Stimulated activated naive CD8-positive, alpha-beta T cell treated with anti-CD3 and anti-CD28 coated beads, Interleukin-15, Interleukin-2, amounts not matched to agents 100 ng/mL and 50 ng/mL, for 24 hours (primary cell): ENCODE data around the gene CCNB1.
A peak's percentile ranks its signal among the peaks of the same experiment; 100 is the strongest.
"Not testable (repeated sequence)": the region's sequence is repeated elsewhere in the genome, so short reads cannot be mapped to it uniquely, and the experiment has no call there.

Source experiments
- H3K27ac Mint-ChIP-seq: one replicate; pipeline ENCODE4 v1.8.0; 2021; ENCODE audit warnings: mild to moderate bottlenecking, mixed read lengths
- H3K27me3 Mint-ChIP-seq: one replicate; pipeline ENCODE4 v1.8.0; 2021; ENCODE audit warnings: mixed read lengths
- H3K36me3 Mint-ChIP-seq: one replicate; pipeline ENCODE4 v1.8.0; 2021; ENCODE audit warnings: low read depth, mixed read lengths
- H3K4me1 Mint-ChIP-seq: one replicate; pipeline ENCODE4 v1.8.0; 2021; ENCODE audit warnings: low read depth, mixed read lengths
- H3K4me3 Mint-ChIP-seq: one replicate; pipeline ENCODE4 v1.8.0; 2021; ENCODE audit warnings: mild to moderate bottlenecking, mixed read lengths
- H3K9me3 Mint-ChIP-seq: one replicate; pipeline ENCODE4 v1.8.0; 2021; ENCODE audit warnings: mixed read lengths

CCNB1 gene

DNA sequence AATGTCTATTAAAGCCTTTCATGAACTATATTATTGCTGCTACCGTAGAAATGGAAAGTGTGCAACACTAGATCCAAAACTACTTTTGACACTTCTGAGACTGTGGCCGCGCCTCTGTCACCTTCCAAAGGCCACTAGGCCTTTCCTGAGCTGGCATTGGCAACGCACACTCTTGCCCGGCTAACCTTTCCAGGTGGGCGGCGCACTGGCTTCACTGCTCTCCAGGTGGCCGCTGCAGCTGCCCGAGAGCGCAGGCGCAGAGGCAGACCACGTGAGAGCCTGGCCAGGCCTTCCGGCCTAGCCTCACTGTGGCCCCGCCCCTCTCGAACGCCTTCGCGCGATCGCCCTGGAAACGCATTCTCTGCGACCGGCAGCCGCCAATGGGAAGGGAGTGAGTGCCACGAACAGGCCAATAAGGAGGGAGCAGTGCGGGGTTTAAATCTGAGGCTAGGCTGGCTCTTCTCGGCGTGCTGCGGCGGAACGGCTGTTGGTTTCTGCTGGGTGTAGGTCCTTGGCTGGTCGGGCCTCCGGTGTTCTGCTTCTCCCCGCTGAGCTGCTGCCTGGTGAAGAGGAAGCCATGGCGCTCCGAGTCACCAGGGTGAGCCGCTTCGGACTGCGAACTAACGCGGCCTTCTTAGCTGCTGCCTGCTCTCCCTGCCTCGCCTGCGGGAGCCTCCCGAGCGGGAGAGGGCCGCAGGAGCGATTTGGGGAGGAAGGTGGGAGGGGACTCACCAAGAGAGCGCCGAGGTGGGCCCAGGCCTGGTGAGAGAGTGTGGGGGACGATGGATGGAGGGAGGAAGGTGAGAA, at the start of gene CCNB1:
TSS of gene CCNB1 (plus strand) at position 465 of the 807 bp plus-strand sequence. CDS start at position 578, 113 bp downstream.
- peaks cover 36% of the 10 kb centered on the region for H3K4me1 Mint-ChIP-seq
- H3K9me3 Mint-ChIP-seq: no peaks in the 10 kb centered on the region
- H3K36me3 Mint-ChIP-seq: peaks cover 45% of the 10 kb centered on the region
- no peaks in the 10 kb centered on the region for H3K27me3 Mint-ChIP-seq
- H3K27ac Mint-ChIP-seq: peak within 1 kb of the TSS; percentile 82
- peak within 1 kb of the TSS; percentile 93 for H3K4me3 Mint-ChIP-seq

DNA sequence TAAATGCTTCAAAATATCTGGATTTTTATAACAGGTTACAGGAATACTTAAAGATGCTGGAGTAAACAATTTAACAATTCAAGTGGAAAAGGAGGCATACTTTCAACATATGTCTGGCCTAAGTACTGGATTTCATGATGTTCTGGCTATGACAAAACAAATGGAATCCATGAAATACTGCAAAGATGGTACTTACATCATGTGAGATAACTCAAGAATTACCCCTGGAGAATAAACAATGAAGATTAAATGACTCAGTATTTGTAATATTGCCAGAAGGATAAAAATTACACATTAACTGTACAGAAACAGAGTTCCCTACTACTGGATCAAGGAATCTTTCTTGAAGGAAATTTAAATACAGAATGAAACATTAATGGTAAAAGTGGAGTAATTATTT, 37.5 kb upstream of the CCNB1 start:
- Mint-ChIP-seq H3K9me3 (no peaks in the 10 kb centered on the region), H3K27ac (no peak overlapping the region), H3K36me3 (peaks cover 49% of the 10 kb centered on the region), H3K4me1 (no peaks in the 10 kb centered on the region), H3K27me3 (no peaks in the 10 kb centered on the region), H3K4me3 (no peak overlapping the region)

- H3K4me3 Mint-ChIP-seq: no peak overlapping the region
- H3K36me3 Mint-ChIP-seq: peaks cover 44% of the 10 kb centered on the region
- H3K27ac Mint-ChIP-seq: no peak overlapping the region
- no peaks in the 10 kb centered on the region for H3K27me3 Mint-ChIP-seq
- no peaks in the 10 kb centered on the region for H3K9me3 Mint-ChIP-seq
- no peaks in the 10 kb centered on the region for H3K4me1 Mint-ChIP-seq
These were observed 36.7 kb upstream of the CCNB1 start for GRCh38 chr5:69130241-69130640.

- no peaks in the 10 kb centered on the region for H3K27me3 Mint-ChIP-seq
- H3K36me3 Mint-ChIP-seq: peaks cover 38% of the 10 kb centered on the region
- H3K27ac Mint-ChIP-seq: no peak overlapping the region
- no peaks in the 10 kb centered on the region for H3K9me3 Mint-ChIP-seq
- H3K4me3 Mint-ChIP-seq: no peak overlapping the region
- H3K4me1 Mint-ChIP-seq: no peaks in the 10 kb centered on the region
These were observed 35.6 kb upstream of the CCNB1 start for GRCh38 chr5:69131304-69131703.

- Mint-ChIP-seq H3K9me3 (peaks cover 3% of the 10 kb centered on the region), H3K27me3 (no peaks in the 10 kb centered on the region), H3K4me3 (no peak overlapping the region), H3K36me3 (peaks cover 23% of the 10 kb centered on the region), H3K27ac (no peak overlapping the region), H3K4me1 (no peaks in the 10 kb centered on the region)
These were observed 32.8 kb upstream of the CCNB1 start for GRCh38 chr5:69134126-69134525.

DNA sequence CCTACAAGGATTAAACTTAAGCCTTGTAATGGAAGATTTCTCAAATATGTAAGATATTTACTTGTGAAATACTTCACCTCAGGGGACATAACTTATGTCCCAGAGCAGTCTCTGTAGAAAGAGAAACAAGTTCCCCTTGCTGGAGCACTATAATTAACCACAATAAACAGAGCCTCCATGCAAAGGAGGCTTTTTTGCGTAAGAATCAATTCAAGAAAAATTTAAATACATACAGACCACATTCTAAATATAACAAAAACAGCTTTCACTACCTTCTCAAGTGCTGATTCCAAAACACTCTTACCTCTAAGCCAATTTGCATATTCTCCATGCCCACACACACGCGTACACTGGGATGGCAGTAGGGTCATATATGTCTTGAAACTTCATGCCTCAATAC, 30.7 kb upstream of the CCNB1 start:
- Mint-ChIP-seq H3K27ac (no peak overlapping the region), H3K27me3 (no peaks in the 10 kb centered on the region), H3K9me3 (peaks cover 7% of the 10 kb centered on the region), H3K36me3 (peaks cover 10% of the 10 kb centered on the region), H3K4me3 (no peak overlapping the region), H3K4me1 (no peaks in the 10 kb centered on the region)

- not testable (repeated sequence) for H3K9me3 Mint-ChIP-seq, H3K27me3 Mint-ChIP-seq, H3K27ac Mint-ChIP-seq, H3K4me3 Mint-ChIP-seq, H3K36me3 Mint-ChIP-seq, H3K4me1 Mint-ChIP-seq
These were observed 29.7 kb upstream of the CCNB1 start for GRCh38 chr5:69137208-69137607.

GRCh38 chr5:69137807-69138206, 29.1 kb upstream of the CCNB1 start:
- Mint-ChIP-seq H3K27ac (no peak overlapping the region), H3K4me3 (no peak overlapping the region), H3K27me3 (no peaks in the 10 kb centered on the region), H3K36me3 (peaks cover 10% of the 10 kb centered on the region), H3K9me3 (peaks cover 7% of the 10 kb centered on the region), H3K4me1 (no peaks in the 10 kb centered on the region)

DNA sequence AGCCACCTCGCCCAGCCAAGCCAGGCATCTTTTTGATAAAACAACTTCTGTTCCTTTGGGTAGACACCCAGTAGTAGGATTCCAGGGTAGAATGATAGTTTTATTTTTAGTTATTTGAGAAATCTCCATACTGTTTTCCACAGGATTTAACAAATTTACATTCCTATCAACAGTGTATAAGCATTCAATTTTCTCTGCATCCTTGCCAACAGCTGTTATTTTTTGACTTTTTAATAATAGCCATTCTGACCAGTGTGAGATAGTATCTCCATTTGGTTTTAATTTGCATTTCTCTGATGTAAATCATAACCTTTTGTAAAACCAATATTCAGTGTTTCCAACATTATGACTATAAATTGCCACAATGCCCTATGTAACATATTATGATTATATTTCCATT, 28.2 kb upstream of the CCNB1 start:
- peaks cover 5% of the 10 kb centered on the region for H3K36me3 Mint-ChIP-seq
- no peak overlapping the region for H3K4me3 Mint-ChIP-seq
- no peaks in the 10 kb centered on the region for H3K4me1 Mint-ChIP-seq
- peaks cover 7% of the 10 kb centered on the region for H3K9me3 Mint-ChIP-seq
- no peak overlapping the region for H3K27ac Mint-ChIP-seq
- H3K27me3 Mint-ChIP-seq: no peaks in the 10 kb centered on the region

- H3K27me3 Mint-ChIP-seq, H3K9me3 Mint-ChIP-seq, H3K36me3 Mint-ChIP-seq, H3K4me1 Mint-ChIP-seq, H3K4me3 Mint-ChIP-seq, H3K27ac Mint-ChIP-seq: not testable (repeated sequence)
These were observed 26.7 kb upstream of the CCNB1 start for GRCh38 chr5:69140239-69140638.

DNA sequence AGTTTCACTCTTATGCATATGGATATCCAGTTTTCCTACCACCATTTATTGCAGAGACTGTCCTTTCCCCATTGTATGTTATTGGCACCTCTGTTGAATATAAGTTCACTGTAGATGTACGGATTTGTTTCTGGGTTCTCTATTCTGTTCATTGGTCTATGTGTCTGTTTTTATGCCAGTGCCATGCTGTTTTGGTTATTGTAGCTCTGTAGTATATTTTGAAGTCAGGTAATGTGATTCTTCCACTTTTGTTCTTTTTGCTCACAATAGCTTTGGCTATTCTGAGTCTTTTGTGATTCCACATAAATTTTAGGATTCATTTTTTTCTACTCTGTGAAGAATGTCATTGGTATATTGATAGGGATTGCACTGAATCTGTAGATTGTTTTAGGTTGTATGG, 26.1 kb upstream of the CCNB1 start:
- Mint-ChIP-seq H3K27me3 (no peaks in the 10 kb centered on the region), H3K27ac (no peak overlapping the region), H3K4me1 (no peaks in the 10 kb centered on the region), H3K36me3 (no peaks in the 10 kb centered on the region), H3K4me3 (no peak overlapping the region), H3K9me3 (peaks cover 7% of the 10 kb centered on the region)

GRCh38 chr5:69148576-69148975, 18.4 kb upstream of the CCNB1 start:
- H3K27ac Mint-ChIP-seq, H3K4me1 Mint-ChIP-seq, H3K9me3 Mint-ChIP-seq, H3K4me3 Mint-ChIP-seq, H3K36me3 Mint-ChIP-seq, H3K27me3 Mint-ChIP-seq: not testable (repeated sequence)

GRCh38 chr5:69148981-69149675, 17.8 kb upstream of the CCNB1 start:
- Mint-ChIP-seq H3K36me3 (peaks cover 3% of the 10 kb centered on the region), H3K4me3 (no peak overlapping the region), H3K9me3 (no peaks in the 10 kb centered on the region), H3K27me3 (no peaks in the 10 kb centered on the region), H3K4me1 (no peaks in the 10 kb centered on the region), H3K27ac (no peak overlapping the region)

DNA sequence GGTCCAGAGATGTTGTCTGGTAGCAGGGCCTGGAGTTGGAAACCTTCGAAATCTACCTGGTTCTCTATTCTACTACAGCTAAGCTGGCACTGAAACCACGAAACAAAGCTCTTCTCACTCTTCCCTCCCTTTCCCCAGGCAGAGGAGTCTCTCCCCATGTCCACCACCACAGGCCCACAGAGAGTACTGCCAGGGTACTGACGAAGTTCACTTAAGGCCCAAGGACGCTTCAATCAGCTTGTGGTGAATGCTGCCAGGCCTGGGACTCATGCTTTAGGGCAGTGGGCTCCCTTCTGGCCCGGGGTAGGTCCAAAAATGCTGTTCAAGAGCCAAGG, 17.3 kb upstream of the CCNB1 start:
- no peak overlapping the region for H3K27ac Mint-ChIP-seq
- H3K4me3 Mint-ChIP-seq: no peak overlapping the region
- H3K27me3 Mint-ChIP-seq: no peaks in the 10 kb centered on the region
- H3K36me3 Mint-ChIP-seq: peaks cover 3% of the 10 kb centered on the region
- no peaks in the 10 kb centered on the region for H3K4me1 Mint-ChIP-seq
- no peaks in the 10 kb centered on the region for H3K9me3 Mint-ChIP-seq

DNA sequence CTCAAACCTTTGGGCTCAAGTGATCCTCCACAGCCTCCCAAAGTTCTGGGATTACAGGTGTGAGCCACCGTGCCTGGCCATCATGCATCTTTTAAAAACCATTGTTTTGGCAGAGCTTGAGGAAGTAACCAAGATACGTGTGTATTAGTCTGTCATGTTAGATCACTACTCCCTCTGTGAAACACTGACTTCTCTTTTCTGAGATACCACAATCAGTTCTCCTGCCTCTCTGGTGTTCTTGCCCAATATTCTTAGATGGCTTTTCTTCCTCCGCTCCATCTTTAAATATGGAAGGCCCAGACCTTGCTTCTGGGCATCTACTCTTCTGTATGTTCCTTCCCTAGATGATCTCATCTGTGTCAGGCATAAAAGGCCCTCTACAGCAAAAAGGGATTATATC, 14.2 kb upstream of the CCNB1 start:
- no peak overlapping the region for H3K4me3 Mint-ChIP-seq
- no peaks in the 10 kb centered on the region for H3K9me3 Mint-ChIP-seq
- no peak overlapping the region for H3K27ac Mint-ChIP-seq
- H3K27me3 Mint-ChIP-seq: no peaks in the 10 kb centered on the region
- H3K36me3 Mint-ChIP-seq: no peaks in the 10 kb centered on the region
- no peaks in the 10 kb centered on the region for H3K4me1 Mint-ChIP-seq

DNA sequence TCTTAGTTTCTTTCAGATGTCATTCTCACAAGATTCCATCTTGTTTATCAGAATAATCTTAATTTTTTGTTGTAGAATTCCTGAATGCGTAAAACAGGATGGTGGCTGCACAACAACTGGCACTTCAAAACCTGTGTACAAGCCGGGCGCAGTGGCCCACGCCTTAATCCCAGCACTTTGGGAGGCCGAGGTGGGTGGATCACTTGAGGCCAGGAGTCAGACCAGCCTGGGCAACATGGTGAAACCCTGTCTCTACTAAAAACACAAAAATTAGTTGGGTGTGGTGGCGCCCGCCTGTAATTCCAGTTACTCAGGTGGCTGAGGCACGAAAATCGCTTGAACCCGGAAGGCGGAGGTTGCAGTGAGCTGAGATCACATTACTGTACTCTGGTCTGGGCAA, 10.5 kb upstream of the CCNB1 start:
- Mint-ChIP-seq H3K27ac (no peak overlapping the region), H3K4me1 (no peaks in the 10 kb centered on the region), H3K36me3 (no peaks in the 10 kb centered on the region), H3K27me3 (no peaks in the 10 kb centered on the region), H3K9me3 (no peaks in the 10 kb centered on the region), H3K4me3 (no peak overlapping the region)
